GM19025 (cell line): Measurements from ENCODE around the gene KCNQ1.

Experiments
- ATAC-seq: cut with Tn5 transposase; IDR thresholded peaks from one replicate; pipeline ENCODE4 v1.9.1; 2021; ENCODE audit warnings: mild to moderate bottlenecking, low read depth, moderate library complexity; ENCODE audit not compliant: unreplicated experiment

The KCNQ1 gene

DNA sequence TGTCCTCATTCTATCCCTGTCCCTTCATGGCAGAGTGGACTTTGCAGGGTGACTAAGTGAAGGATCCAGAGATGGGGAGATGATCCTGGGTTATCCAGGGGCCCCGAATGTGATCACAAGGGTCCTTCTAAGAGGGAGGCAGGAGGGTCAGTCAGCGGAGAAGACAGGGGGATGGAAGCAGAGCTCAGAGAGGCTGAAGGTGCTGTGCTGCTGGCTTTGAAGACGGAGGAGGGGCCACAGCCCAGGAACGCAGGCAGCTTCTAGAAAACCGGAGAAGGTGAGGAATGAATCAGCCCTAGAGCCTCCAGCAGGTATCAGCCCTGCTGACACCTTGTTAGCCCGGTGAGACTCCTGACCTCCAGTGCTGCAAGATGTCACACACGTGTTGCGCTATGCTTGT is 377.1 kb downstream of the KCNQ1 start:
- no peak for ATAC-seq

DNA sequence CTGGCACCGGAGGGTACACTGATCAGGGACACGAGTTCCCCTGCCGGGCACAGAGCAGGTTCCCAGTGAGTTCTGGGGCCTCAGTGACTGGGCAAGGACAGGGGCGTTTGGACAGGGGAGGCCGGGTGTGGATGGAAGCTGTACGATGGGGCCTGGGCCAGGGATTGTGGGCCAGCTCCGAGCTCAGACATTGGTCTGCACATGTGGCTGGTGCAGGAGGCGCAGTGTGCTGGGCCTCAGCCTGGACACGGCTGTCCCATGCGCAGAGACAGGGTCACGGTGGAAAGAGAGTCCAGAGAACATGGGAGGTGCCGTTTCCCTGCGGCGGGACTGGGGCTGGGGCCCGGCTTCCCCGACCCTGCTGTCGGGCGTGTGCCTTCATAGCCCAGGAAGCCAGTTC is 380.0 kb downstream of the KCNQ1 start:
- no peak for ATAC-seq

DNA sequence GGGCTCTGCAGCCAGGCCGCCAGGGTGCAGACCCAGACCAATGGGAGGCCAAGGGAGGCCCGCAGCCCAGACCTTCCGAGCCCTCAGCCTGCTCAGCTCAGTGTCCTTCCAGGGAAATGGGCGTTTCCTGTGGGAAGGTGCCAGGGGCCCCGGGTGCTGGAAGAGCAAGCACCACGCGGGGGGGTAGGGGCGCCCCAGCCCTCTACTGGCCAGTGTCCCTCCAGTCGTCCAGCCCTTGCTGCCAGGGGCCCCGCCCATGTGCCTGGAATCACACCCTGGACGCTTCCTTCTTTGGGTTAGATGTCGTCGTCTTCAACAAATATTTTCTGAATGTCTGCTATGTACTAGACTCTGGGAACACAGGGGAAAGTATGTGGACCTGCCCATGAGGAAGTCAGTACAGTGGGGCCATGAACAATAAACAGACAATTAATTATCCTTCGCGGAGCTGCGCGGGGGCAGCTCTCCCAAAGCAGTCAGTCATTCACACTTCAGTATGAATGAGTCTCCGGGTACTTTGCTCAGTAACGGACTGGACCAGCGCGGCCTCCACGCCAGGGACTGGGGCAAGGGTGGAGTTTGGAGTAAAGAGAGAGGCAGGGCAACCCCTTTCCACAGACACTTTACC is 380.6 kb downstream of the KCNQ1 start:
- no peak for ATAC-seq

DNA sequence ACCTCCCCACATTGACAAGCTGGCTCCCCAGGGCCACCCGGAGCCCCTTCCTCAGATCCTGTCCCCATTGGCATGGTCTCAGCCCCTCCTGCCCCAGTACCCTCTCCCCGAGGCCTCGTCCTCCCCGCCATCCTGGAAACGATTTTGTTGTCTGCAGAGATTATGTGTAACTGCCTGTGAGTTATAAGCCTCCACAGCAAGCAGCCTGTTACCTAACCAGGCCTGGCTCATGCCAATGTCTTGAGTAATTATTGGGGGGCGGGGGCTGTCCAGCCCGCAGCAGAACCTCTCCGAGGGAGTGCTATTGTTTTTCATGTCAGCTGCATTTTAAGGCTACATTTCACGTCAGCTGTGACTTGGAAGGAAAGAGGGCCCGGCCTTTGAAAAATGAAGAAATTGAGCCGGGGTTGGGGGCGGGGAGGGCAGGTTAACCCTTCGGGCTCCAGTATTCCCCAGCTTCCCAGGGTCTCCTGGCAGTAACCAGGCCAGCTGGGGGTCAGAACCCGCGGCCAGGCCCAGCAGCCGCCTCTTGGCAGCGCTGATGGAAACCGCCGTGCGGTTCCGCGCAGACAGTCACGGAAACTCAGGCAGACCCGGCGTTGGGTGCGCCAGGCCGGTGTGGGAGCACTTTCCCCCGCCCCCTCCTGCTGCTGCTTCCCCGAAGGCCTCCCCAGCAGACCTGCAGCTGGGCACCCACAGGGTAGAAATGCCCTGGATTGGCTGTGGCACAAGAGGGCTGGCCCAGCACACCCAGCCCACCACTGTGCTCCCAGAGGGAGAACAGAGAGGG is 381.3 kb downstream of the KCNQ1 start:
- no peak for ATAC-seq

- no peak for ATAC-seq
Measured at GRCh38 chr11:2826679-2827056, 381.9 kb downstream of the KCNQ1 start.

DNA sequence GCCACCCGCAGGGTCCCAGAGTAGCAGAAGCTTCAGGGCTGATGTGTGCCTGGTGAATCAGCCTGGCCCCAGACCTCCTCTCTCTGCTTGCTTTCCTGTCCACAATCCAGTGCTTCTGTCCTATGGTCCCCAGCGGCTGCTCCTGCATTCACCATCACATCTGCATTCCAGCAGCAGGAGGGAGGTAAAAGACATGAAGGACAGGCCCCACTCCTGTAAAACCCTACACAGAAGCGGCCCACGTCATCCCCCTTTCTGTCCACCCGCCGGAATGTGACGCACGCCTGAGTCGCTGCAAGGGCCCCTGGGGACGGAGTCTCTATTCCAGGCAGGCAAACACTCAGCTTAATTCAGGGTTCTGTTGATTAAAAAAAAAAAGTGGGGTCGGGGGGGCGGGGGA is 382.4 kb downstream of the KCNQ1 start:
- no peak for ATAC-seq

DNA sequence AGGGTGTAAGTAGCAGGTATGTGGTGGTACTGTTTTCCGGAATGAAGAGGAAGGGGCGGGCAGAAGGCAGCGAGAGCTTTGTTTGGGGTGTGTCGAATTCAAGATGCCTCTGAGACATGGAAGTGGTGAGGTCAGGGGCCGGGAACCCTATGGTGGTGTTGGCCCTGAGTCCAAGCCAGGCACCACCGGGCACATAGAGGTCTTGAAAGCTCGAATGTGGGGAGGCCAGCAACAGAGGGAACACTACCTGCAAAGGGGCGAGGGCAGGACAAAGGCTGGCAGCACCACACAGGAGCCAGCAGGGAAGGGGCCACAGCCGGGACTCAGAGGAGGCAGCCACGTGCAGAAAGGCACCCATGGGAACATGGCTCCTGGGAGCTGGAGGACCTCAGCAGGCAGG is 383.0 kb downstream of the KCNQ1 start:
- ATAC-seq: no peak

DNA sequence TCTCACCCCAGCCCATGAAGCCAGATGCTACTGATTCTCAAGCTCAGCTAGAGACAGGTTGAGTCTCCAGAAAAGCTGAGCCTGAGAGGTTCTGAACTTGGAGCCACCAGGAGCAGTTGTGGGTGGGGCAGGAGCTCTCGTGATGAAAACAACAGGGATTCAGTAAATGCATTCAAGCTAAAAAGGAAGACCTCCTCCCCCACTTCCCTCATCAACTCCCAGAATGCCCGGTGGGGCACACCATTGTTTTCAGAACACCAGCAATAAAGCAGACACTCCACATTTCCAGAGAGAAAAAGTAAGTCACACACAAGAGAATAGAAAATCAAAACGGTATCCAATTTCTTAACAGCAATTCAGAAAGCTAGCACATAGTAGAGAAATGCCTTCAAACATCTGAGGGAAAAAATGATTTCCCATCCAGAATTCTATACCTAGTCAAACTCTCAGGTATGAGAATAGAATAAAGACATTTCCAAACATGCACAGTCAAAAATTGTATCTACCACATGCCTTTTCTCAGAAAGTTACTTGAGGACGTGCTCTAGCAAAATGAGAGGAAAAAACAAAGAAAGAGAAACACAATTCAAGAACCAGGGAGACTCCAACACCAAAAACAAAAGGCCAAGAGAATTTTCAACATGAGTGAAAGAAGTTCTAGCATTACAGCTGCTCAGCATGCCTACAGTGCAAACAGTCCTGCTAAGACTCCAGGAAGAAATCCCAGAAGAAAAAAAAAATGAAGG is 383.9 kb downstream of the KCNQ1 start:
- ATAC-seq: no peak

GRCh38 chr11:2830030-2830812 is 385.4 kb downstream of the KCNQ1 start:
- ATAC-seq: no peak

DNA sequence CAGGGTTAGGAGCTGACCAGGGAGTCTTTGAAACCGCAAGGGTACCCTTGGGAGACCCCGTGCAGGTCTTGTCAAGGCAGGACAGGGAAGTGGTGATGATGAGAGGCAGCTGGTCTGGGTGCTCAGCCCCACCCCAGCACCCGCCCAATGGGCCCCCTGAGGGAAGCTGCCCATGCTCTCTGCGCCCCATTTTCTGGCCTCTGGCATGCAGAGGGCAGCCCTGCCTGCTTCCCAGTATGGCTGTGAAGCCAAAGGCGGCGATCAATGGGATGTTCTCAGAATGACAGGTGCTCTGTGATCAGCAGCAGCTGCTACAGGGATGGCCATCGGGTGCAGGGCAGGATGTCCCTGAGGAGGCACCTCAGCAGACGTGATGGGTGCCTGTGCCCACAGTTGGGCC is 386.1 kb downstream of the KCNQ1 start:
- ATAC-seq: no peak

DNA sequence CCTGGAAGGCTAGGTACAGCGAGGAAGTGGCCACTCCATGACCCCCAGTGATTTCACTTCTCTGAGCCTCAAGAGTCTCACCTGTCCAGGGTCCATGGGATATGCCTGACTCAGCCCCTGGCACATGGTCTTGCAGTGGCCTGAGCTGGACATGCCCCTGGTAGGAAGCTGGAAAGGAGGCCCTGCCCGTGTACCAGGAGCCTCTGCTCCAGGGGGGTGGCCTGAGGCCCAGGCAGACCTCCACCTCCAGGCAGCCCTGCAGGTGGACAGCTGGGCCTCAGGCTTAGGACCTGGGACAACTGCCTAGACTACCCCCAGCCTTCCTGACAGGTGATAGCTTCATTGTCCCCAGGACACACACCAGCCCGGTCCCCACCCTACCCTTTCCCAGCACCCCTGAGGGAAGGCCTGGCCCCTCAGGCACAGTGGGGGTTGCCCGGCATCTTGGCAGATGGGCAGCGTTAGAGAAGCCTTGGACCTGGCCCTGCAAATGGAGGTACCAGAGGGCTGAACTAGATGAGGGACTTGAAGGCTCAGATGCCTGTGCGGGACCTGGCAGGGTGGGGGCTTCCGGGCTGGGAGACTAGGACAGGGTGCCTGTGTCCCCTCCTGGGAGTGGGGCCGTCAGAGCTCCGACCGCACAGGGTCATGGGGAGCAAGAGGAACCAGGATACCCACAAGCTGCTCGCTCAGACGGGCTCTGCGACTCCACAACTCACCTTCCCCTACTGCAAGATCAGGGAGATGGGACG is 387.1 kb downstream of the KCNQ1 start:
- ATAC-seq: no peak

DNA sequence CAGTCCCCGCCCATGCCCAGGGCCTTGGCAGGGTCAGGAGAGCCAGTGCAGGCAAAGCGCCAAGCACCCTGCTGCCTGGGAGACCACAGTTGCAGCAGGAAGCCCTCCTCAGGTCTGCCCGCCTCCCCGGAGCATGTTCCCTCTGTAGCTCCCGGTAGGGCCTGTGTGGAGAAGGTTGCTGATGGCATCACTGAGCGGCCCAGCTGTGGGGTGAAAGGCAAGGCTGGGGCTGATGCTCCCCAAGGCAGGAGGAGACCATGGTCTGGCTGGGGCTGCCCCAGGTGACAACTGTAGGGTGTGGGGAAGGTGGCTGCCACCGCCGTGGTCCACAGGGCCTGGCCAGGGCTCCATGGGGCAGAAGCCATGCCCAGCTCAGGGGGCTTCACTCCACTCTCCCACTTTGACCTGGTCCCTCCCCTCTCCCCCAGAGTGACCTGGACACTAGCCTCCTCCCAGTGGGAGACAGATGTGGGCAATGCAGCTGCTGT is 387.8 kb downstream of the KCNQ1 start:
- no peak for ATAC-seq

DNA sequence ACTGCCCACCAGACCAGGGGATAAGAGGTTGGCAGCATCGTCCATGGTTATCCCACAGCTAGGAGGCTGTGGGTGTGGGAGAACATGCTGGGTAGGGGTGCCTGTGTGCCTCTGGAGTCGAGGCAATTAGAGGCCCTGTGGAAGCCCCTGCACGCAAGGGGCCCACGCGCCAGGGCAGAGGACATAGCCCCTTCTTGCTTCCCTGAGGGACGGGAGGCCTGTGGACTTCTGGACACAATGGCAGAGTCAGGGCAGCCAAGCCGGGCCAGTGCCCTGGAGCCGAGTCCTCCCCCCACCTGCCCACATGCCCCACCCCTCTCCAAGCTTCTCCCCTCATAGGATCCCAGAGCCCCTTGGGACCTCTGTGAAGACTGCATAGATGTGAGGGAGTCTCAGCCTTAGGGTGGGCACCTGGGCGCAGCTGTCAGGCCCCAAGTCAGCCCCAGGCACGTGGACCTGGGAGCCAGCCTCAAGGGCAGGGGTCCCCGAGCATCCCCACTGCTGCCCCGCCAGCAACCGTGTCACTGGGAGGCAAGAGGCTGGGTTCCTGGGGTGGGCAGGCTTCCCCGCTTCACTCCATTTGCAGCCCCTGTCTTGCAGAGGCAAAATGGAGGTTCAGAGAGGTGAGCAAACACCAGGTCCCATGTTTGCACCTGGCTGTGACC is 388.4 kb downstream of the KCNQ1 start:
- ATAC-seq: no peak

DNA sequence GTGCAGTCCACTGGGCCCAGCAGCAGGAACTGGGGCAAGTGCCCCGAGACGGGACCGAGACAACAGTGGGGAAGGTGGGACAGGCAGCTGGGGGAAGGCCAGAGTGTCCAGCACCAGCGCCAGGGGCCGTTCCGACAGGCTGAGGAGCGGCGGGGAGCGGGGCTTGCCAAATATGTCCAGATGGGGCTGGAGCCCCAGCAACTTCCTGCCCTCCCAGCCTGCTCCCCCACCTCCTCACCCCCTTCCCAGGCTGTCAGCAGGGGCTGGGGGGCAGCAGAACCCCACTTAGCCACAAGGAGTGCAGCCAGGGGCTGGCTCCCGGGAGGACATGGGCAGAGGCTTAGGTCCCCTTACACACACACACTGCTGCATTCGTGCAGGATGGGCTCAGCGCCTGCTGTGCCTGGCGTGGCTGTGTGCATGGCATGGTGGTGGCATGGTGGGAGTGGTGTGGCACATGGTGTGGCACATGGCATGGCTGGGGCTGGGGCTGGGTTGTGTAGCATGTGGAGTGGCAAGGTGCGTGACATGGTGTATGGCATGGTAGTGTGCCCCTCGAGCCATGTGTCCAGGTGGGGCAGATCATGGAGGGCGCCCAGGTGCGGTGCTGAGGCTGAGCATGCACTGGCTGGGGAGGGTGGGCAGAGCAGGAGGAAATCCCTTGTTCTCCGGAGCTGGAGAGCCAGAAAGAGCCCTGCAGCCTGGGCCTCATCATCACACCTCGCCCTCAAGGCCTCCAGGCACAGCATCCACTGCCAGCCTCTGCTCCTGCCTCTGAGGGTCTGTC is 389.1 kb downstream of the KCNQ1 start:
- no peak for ATAC-seq

- no peak for ATAC-seq
Measured at GRCh38 chr11:2834503-2835273, 389.9 kb downstream of the KCNQ1 start.

DNA sequence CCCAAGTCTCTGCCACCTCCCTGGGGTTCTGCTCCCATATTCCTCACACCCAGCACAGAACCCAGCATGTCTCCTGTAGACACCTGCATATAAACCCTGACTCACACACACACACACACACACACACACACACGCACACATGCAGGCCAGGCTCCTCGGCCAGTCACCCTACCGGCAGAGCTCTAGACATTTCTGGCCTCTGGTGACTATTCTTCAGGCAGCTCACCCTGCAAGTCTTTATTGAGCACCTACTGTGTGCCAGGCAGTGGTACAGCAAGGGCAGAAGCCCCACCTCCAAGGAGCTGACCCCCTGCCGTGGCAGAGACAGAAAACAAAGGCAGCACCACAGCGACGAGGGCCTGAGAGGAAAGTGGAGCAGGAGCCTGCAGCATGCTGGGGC is 390.5 kb downstream of the KCNQ1 start:
- no peak for ATAC-seq

DNA sequence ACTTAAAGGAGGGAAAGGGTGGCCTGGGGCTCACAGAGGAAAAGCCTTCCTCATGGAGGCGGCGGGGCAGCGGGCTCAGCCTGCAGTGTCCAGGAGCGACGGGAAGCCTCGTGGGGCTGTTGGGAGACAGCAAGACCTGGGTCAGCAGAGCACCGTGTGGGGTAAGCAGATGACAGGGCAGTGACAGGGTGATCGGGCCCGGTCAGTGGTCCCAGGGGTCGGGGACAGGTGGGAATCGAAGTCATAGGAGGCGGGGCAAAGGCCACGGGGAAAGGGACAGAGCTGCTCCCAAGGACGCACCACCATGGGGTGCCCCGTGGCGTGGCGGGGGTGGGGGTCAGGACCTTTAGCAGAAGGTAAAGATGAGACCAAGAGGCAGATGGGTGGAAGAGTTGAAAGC is 390.9 kb downstream of the KCNQ1 start:
- no peak for ATAC-seq
